HCEC 1CT (cell line): ENCODE results near the gene CRISP2.
"Not testable (repeated sequence)": the region's sequence is repeated elsewhere in the genome, so short reads cannot be mapped to it uniquely, and the experiment has no call there.

Experiments used
- DNase-seq: peaks from one replicate; pipeline ENCODE4 v3.0.0-alpha.2; 2017

Gene CRISP2

GRCh38 chr6:49713346-49713745, at the start of gene CRISP2:
TSS of gene CRISP2 (minus strand) at chr6:49713543. CDS start at chr6:49709196, 4,347 bp downstream.
- DNase-seq, result no peak

GRCh38 chr6:49744259-49744658, 30.9 kb upstream of the CRISP2 start, which contains the start of gene CRISP3:
TSS of gene CRISP3 (minus strand) at chr6:49744388. CDS start at chr6:49744367, 21 bp downstream.
- DNase-seq, result no peak

- no peak for DNase-seq
Observed at GRCh38 chr6:49743429-49743828, 30.1 kb upstream of the CRISP2 start.

GRCh38 chr6:49739423-49739822, 26.1 kb upstream of the CRISP2 start:
- DNase-seq, result no peak

- DNase-seq, result no peak
Observed at GRCh38 chr6:49736017-49736508, 22.7 kb upstream of the CRISP2 start.

GRCh38 chr6:49733680-49734079, 20.3 kb upstream of the CRISP2 start:
- DNase-seq, result no peak

- no peak for DNase-seq
Observed at GRCh38 chr6:49732781-49733180, 19.4 kb upstream of the CRISP2 start.

GRCh38 chr6:49730251-49730650, 16.9 kb upstream of the CRISP2 start:
- no peak for DNase-seq

GRCh38 chr6:49723917-49724316, 10.6 kb upstream of the CRISP2 start:
- DNase-seq, result not testable (repeated sequence)

- DNase-seq, result no peak
Observed at GRCh38 chr6:49721297-49721696, 8.0 kb upstream of the CRISP2 start.

- no peak for DNase-seq
Observed at GRCh38 chr6:49720372-49720771, 7.0 kb upstream of the CRISP2 start.

- DNase-seq, result no peak
Observed at GRCh38 chr6:49698478-49698877, 14.9 kb downstream of the CRISP2 start.

- DNase-seq, result no peak
Observed at GRCh38 chr6:49693512-49693911, 19.8 kb downstream of the CRISP2 start.

GRCh38 chr6:49692534-49692933, 20.8 kb downstream of the CRISP2 start:
- DNase-seq, result no peak

- DNase-seq, result peak; percentile 64
Observed at GRCh38 chr6:49676671-49677281, 36.6 kb downstream of the CRISP2 start.

- DNase-seq, result no peak
Observed at GRCh38 chr6:49675816-49676215, 37.5 kb downstream of the CRISP2 start.

- no peak for DNase-seq
Observed at GRCh38 chr6:49668083-49668511, 45.2 kb downstream of the CRISP2 start.

GRCh38 chr6:49666930-49667757, 46.2 kb downstream of the CRISP2 start:
- DNase-seq, result no peak

GRCh38 chr6:49666480-49666879, 46.9 kb downstream of the CRISP2 start:
- DNase-seq, result no peak

GRCh38 chr6:49664817-49665216, 48.5 kb downstream of the CRISP2 start:
- no peak for DNase-seq

GRCh38 chr6:49664054-49664453, 49.3 kb downstream of the CRISP2 start:
- DNase-seq, result not testable (repeated sequence)

- no peak for DNase-seq
Observed at GRCh38 chr6:49662892-49663261, 50.5 kb downstream of the CRISP2 start.

GRCh38 chr6:49662231-49662891, 51.0 kb downstream of the CRISP2 start:
- no peak for DNase-seq

GRCh38 chr6:49653942-49654341, 59.4 kb downstream of the CRISP2 start:
- no peak for DNase-seq
